HepG2 (cell line): ENCODE data around the gene CMIP. TPM values are rescaled to one million over a fixed set of nuclear protein-coding genes. Genes with fewer than 3 reads are reported as not detected.

ENCODE experiments used
- SCMH1 ChIP-seq: sonication (generic); formaldehyde crosslinking; IDR thresholded peaks from 2 replicates; pipeline ENCODE4 v1.9.0; 2021; ENCODE audit warnings: missing genetic modification reagents, mild to moderate bottlenecking, borderline replicate concordance
- SIN3A ChIP-seq: IDR thresholded peaks from 2 replicates; pipeline ENCODE4 v1.6.1; 2011; ENCODE audit warnings: low read depth, mild to moderate bottlenecking, control low read depth, low read length, borderline replicate concordance
- ZNF33A ChIP-seq: sonication (generic); formaldehyde crosslinking; IDR thresholded peaks from 2 replicates; pipeline ENCODE4 v1.5.1; 2020; ENCODE audit warnings: missing genetic modification reagents, mild to moderate bottlenecking, moderate library complexity, borderline replicate concordance
- ZNF558 ChIP-seq: sonication (generic); formaldehyde crosslinking; IDR thresholded peaks from 2 replicates; pipeline ENCODE4 v1.9.0; 2022; ENCODE audit warnings: mild to moderate bottlenecking, missing genetic modification reagents, borderline replicate concordance
- ZNF883 ChIP-seq: sonication (generic); formaldehyde crosslinking; IDR thresholded peaks from 2 replicates; pipeline ENCODE4 v1.5.1; 2020; ENCODE audit warnings: mild to moderate bottlenecking, missing genetic modification reagents; ENCODE audit errors: not compliant biosample characterization
- ZSCAN29 ChIP-seq: sonication (generic); formaldehyde crosslinking; conservative IDR thresholded peaks from 2 replicates; pipeline ENCODE4 v1.4.0; 2020; ENCODE audit warnings: mild to moderate bottlenecking, missing genetic modification reagents
- polyA plus RNA-seq, 8 experiments: library from polyadenylated mRNA; depleted of rRNA in 3 of 8; stranded (reverse) in 7 of 8; unstranded in 1 of 8; fragments of >200 nt; fragmentation: Illumina TruSeq in 4 of 8; extraction: Trizol in 4 of 8; gene quantifications; 2 replicates each; pipeline versions ENCODE4 v1.2.1 to v1.2.3, GENCODE V29; 2011 to 2016; ENCODE audit warnings: low read depth in 4 of 8, missing spikeins in 1 of 8, mixed read lengths in 1 of 8; ENCODE audit not compliant: insufficient read depth in 1 of 8
- total RNA-seq, 5 experiments: library from RNA; depleted of rRNA; stranded (reverse); fragments of >200 nt; fragmentation: Illumina TruSeq; extraction: Trizol; gene quantifications; 2 replicates each; pipeline ENCODE4 v1.2.3, GENCODE V29; 2016; ENCODE audit warnings: low read depth in 1 of 5
- TF ChIP-seq, protein P1 (sequence below): sonication (generic); formaldehyde crosslinking; IDR thresholded peaks from 2 replicates; pipeline ENCODE4 v1.8.0; 2022; ENCODE audit warnings: mild to moderate bottlenecking, missing genetic modification reagents, moderate library complexity
- TF ChIP-seq, protein P2 (sequence below): sonication (generic); formaldehyde crosslinking; IDR thresholded peaks from 2 replicates; pipeline ENCODE4 v1.5.0; 2020; ENCODE audit warnings: mild to moderate bottlenecking, missing genetic modification reagents
- TF ChIP-seq, protein P3 (sequence below): sonication (generic); formaldehyde crosslinking; IDR thresholded peaks from 2 replicates; pipeline ENCODE4 v1.9.0; 2021; ENCODE audit warnings: missing genetic modification reagents, mild to moderate bottlenecking, borderline replicate concordance
- TF ChIP-seq, protein P4 (sequence below): sonication (generic); formaldehyde crosslinking; conservative IDR thresholded peaks from 2 replicates; pipeline ENCODE4 v1.8.0; 2022; ENCODE audit warnings: missing genetic modification reagents
- TF ChIP-seq, protein P5 (sequence below): sonication (generic); formaldehyde crosslinking; IDR thresholded peaks from 2 replicates; pipeline ENCODE4 v1.5.0; 2020; ENCODE audit warnings: mild to moderate bottlenecking, missing genetic modification reagents
- TF ChIP-seq, protein P6 (sequence below): IDR thresholded peaks from 2 replicates; pipeline ENCODE4 v1.6.1; 2016

The CMIP gene
- total and polyA plus RNA-seq, 2 of the 13 experiments (the other 11 are each of a cell fraction or from before 2014, with no cell fraction given), result 10.9 to 18.1 TPM

DNA sequence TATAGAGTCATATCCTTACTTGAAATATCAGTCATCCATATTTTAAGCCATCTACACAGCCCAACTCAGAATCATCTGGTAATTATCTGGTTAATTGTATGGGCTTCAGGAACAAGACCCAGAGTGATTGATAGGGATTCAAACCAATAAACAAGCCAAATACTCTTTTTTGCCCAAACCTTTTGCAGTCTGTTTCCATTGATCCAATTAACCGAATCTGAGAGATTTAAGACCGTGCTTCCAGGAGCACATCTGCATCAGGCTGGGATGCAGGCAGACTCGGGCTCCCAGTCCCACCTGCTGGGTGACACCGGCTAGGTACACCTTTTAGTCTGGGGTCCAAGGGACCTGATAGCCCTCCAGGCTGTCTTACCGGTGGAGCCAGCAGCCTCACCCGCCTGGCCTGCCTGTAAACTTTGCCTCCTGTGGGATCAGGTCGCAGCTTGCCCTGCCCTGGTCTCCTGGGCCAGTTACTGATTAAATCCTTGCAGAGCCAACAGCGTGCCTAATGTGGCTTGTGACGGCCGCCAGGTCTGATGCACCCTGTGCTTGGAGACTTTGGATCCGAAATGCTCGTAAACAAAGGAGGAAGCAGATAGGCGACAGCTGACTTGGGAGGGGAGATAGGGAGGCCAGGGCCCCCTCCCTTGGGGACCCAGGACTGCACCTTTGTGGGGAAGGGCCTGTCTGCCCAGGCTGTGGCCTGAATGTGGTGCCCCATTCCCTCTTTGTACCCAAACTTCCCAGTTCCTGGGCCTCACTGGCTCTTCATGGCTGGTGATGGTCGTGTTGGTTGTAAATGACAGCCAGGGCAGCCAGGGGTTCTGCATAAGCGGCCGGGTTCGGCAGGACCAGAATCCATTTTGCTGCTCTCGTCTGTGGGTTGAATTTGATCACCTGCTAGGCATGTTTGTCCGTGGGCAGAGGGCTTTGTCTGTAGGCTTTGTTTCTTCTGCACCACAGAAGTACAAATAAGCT lies 3.8 kb downstream of the CMIP start (continued):
- TF ChIP-seq, protein P1, sequence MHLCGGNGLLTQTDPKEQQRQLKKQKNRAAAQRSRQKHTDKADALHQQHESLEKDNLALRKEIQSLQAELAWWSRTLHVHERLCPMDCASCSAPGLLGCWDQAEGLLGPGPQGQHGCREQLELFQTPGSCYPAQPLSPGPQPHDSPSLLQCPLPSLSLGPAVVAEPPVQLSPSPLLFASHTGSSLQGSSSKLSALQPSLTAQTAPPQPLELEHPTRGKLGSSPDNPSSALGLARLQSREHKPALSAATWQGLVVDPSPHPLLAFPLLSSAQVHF (CRISPR knock-in tag), result no peak; the same call in 1 of the 2 replicates
- TF ChIP-seq, protein P2, sequence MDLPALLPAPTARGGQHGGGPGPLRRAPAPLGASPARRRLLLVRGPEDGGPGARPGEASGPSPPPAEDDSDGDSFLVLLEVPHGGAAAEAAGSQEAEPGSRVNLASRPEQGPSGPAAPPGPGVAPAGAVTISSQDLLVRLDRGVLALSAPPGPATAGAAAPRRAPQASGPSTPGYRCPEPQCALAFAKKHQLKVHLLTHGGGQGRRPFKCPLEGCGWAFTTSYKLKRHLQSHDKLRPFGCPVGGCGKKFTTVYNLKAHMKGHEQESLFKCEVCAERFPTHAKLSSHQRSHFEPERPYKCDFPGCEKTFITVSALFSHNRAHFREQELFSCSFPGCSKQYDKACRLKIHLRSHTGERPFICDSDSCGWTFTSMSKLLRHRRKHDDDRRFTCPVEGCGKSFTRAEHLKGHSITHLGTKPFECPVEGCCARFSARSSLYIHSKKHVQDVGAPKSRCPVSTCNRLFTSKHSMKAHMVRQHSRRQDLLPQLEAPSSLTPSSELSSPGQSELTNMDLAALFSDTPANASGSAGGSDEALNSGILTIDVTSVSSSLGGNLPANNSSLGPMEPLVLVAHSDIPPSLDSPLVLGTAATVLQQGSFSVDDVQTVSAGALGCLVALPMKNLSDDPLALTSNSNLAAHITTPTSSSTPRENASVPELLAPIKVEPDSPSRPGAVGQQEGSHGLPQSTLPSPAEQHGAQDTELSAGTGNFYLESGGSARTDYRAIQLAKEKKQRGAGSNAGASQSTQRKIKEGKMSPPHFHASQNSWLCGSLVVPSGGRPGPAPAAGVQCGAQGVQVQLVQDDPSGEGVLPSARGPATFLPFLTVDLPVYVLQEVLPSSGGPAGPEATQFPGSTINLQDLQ (CRISPR knock-in tag), result peak; percentile 86; the same call in 1 of the 2 replicates
- TF ChIP-seq SCMH1 (CRISPR knock-in tag), result no peak
- TF ChIP-seq ZNF558 (CRISPR knock-in tag), result no peak
- TF ChIP-seq ZNF33A, result 0 out of 2 replicates have a peak, but pooled peaks have one; percentile 56
- TF ChIP-seq, protein P3, sequence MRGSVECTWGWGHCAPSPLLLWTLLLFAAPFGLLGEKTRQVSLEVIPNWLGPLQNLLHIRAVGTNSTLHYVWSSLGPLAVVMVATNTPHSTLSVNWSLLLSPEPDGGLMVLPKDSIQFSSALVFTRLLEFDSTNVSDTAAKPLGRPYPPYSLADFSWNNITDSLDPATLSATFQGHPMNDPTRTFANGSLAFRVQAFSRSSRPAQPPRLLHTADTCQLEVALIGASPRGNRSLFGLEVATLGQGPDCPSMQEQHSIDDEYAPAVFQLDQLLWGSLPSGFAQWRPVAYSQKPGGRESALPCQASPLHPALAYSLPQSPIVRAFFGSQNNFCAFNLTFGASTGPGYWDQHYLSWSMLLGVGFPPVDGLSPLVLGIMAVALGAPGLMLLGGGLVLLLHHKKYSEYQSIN (CRISPR knock-in tag), result no peak
- TF ChIP-seq, protein P4, sequence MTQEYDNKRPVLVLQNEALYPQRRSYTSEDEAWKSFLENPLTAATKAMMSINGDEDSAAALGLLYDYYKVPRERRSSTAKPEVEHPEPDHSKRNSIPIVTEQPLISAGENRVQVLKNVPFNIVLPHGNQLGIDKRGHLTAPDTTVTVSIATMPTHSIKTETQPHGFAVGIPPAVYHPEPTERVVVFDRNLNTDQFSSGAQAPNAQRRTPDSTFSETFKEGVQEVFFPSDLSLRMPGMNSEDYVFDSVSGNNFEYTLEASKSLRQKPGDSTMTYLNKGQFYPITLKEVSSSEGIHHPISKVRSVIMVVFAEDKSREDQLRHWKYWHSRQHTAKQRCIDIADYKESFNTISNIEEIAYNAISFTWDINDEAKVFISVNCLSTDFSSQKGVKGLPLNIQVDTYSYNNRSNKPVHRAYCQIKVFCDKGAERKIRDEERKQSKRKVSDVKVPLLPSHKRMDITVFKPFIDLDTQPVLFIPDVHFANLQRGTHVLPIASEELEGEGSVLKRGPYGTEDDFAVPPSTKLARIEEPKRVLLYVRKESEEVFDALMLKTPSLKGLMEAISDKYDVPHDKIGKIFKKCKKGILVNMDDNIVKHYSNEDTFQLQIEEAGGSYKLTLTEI (CRISPR knock-in tag), result no peak
- TF ChIP-seq ZSCAN29, result peak; percentile 95
- peak; percentile 88 for TF ChIP-seq ZNF883 (CRISPR knock-in tag)
- TF ChIP-seq SIN3A, result peak; percentile 94
- TF ChIP-seq, protein P5, sequence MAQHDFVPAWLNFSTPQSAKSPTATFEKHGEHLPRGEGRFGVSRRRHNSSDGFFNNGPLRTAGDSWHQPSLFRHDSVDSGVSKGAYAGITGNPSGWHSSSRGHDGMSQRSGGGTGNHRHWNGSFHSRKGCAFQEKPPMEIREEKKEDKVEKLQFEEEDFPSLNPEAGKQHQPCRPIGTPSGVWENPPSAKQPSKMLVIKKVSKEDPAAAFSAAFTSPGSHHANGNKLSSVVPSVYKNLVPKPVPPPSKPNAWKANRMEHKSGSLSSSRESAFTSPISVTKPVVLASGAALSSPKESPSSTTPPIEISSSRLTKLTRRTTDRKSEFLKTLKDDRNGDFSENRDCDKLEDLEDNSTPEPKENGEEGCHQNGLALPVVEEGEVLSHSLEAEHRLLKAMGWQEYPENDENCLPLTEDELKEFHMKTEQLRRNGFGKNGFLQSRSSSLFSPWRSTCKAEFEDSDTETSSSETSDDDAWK (CRISPR knock-in tag), result no peak
- TF ChIP-seq, protein P6, sequence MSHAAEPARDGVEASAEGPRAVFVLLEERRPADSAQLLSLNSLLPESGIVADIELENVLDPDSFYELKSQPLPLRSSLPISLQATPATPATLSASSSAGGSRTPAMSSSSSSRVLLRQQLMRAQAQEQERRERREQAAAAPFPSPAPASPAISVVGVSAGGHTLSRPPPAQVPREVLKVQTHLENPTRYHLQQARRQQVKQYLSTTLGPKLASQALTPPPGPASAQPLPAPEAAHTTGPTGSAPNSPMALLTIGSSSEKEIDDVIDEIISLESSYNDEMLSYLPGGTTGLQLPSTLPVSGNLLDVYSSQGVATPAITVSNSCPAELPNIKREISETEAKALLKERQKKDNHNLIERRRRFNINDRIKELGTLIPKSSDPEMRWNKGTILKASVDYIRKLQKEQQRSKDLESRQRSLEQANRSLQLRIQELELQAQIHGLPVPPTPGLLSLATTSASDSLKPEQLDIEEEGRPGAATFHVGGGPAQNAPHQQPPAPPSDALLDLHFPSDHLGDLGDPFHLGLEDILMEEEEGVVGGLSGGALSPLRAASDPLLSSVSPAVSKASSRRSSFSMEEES (CRISPR knock-in tag), result peak; percentile 96
